Neural cell (in vitro differentiated cells): ENCODE data around the gene CUTC.
"Not testable (repeated sequence)": the region's sequence is repeated elsewhere in the genome, so short reads cannot be mapped to it uniquely, and the experiment has no call there.

Source experiments
- EZH2 ChIP-seq: fragments of 200-600, 300-800 bp; shearing (Covaris generic), sonication (generic); IDR thresholded peaks from 2 replicates; pipeline ENCODE4 v1.6.1; 2014; ENCODE audit warnings: antibody characterized with exemption, low read length, borderline replicate concordance, mild to moderate bottlenecking; ENCODE audit not compliant: insufficient read depth, poor library complexity, severe bottlenecking
- SMC3 ChIP-seq: fragments of 450-650 bp; conservative IDR thresholded peaks from 2 replicates; pipeline ENCODE4 v1.6.1; 2014; ENCODE audit warnings: antibody characterized with exemption, mild to moderate bottlenecking, moderate library complexity; ENCODE audit not compliant: poor library complexity
- TAF1 ChIP-seq: IDR thresholded peaks from 2 replicates; pipeline ENCODE4 v1.6.1; 2012; ENCODE audit warnings: low read depth
- TF ChIP-seq, protein P1 (sequence below): fragments of 450-650 bp; IDR thresholded peaks from 2 replicates; pipeline ENCODE4 v1.5.1; 2014; ENCODE audit warnings: antibody characterized with exemption, mild to moderate bottlenecking, moderate library complexity; ENCODE audit not compliant: poor library complexity, severe bottlenecking
- TF ChIP-seq, protein P2 (sequence below): IDR thresholded peaks from 2 replicates; pipeline ENCODE4 v1.6.1; 2012; ENCODE audit warnings: borderline replicate concordance

GRCh38 chr10:99746166-99746565 lies 14.1 kb downstream of the CUTC start:
- TF ChIP-seq, protein P1, sequence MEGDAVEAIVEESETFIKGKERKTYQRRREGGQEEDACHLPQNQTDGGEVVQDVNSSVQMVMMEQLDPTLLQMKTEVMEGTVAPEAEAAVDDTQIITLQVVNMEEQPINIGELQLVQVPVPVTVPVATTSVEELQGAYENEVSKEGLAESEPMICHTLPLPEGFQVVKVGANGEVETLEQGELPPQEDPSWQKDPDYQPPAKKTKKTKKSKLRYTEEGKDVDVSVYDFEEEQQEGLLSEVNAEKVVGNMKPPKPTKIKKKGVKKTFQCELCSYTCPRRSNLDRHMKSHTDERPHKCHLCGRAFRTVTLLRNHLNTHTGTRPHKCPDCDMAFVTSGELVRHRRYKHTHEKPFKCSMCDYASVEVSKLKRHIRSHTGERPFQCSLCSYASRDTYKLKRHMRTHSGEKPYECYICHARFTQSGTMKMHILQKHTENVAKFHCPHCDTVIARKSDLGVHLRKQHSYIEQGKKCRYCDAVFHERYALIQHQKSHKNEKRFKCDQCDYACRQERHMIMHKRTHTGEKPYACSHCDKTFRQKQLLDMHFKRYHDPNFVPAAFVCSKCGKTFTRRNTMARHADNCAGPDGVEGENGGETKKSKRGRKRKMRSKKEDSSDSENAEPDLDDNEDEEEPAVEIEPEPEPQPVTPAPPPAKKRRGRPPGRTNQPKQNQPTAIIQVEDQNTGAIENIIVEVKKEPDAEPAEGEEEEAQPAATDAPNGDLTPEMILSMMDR, result not testable (repeated sequence)
- not testable (repeated sequence) for TF ChIP-seq TAF1, EZH2, SMC3
- TF ChIP-seq, protein P2, sequence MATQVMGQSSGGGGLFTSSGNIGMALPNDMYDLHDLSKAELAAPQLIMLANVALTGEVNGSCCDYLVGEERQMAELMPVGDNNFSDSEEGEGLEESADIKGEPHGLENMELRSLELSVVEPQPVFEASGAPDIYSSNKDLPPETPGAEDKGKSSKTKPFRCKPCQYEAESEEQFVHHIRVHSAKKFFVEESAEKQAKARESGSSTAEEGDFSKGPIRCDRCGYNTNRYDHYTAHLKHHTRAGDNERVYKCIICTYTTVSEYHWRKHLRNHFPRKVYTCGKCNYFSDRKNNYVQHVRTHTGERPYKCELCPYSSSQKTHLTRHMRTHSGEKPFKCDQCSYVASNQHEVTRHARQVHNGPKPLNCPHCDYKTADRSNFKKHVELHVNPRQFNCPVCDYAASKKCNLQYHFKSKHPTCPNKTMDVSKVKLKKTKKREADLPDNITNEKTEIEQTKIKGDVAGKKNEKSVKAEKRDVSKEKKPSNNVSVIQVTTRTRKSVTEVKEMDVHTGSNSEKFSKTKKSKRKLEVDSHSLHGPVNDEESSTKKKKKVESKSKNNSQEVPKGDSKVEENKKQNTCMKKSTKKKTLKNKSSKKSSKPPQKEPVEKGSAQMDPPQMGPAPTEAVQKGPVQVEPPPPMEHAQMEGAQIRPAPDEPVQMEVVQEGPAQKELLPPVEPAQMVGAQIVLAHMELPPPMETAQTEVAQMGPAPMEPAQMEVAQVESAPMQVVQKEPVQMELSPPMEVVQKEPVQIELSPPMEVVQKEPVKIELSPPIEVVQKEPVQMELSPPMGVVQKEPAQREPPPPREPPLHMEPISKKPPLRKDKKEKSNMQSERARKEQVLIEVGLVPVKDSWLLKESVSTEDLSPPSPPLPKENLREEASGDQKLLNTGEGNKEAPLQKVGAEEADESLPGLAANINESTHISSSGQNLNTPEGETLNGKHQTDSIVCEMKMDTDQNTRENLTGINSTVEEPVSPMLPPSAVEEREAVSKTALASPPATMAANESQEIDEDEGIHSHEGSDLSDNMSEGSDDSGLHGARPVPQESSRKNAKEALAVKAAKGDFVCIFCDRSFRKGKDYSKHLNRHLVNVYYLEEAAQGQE, result not testable (repeated sequence)
